Endothelial cell of hepatic sinusoid (primary cell): ENCODE data around the gene DCHS2.

Source experiments
- in situ Hi-C: cut with HindIII; loops from 2 replicates; pipeline ENCODE4 v1.10.0; 2017; ENCODE audit warnings: low sequenced_read_pairs

The DCHS2 gene

DNA sequence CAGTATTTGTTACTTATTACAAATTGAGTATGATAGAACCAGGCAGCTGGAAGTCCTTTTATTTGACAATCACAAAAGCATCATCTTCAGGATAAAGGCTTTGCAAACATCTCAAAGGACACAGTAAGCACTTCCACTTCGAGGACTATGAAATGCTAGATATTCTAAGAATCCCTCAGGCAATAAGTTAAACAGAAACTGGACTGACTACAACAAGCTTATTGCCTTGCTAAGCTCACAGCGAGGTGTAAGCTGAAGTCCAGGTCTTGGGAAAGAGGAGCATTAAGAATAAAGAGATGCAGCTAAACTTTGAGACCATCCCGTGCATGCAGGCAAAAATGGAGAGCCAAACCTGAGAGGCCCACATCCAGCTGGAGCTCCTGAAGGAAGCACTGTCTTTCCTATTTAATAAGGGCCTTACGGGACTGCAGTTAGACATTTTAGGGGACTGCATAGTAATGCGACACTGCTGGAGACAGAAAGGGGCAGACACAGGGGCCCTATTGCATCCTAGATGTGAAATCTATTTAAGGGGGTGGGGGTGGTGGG lies 38.7 kb downstream of the DCHS2 start:
- in situ Hi-C loops: no loop called here

DNA sequence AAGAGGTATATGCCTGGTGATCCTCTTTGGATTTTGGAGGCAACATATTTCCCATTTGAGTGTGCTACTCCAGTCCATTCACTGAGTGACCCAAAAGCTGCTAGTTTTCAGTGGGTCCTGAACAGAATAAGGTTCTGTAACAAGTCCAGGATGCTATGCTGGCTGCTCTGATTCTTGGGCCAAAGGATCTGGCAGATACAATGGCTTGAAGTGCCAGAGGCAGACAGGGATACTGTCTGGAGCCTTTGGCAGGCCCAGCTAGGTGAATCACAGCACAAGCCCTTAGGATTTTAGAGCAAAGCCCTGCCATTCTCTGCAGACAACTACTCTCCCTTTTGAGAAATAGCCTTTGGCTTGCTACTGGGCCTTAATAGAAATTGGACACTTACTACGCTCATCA lies 40.6 kb downstream of the DCHS2 start:
- in situ Hi-C loops: no loop called here

- in situ Hi-C loops: no loop called here
Observed at GRCh38 chr4:154444958-154445357, 46.6 kb downstream of the DCHS2 start.

- in situ Hi-C loops: no loop called here
Observed at GRCh38 chr4:154441982-154442381, 49.6 kb downstream of the DCHS2 start.

- in situ Hi-C loops: no loop called here
Observed at GRCh38 chr4:154441124-154441523, 50.5 kb downstream of the DCHS2 start.

- in situ Hi-C loops: no loop called here
Observed at GRCh38 chr4:154439224-154439623, 52.4 kb downstream of the DCHS2 start.

GRCh38 chr4:154435895-154436294 lies 55.7 kb downstream of the DCHS2 start:
- in situ Hi-C loops: no loop called here

DNA sequence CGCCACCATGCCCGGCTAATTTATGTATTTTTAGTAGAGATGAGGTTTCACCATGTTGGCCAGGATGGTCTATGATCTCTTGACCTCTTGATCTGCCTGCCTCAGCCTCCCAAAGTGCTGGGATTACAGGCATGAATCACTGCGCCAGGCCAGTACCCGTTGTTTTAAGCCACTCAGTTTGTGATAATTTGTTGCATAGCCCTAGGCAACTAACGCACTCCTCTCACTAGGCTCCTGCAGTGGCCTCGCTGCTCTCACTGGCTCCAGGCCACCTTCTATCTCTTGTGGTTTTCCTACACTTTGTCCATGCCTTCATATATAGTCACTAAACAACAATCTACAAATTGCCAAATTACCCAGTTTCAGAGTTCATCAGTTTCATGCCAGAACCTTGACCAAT lies 58.1 kb downstream of the DCHS2 start:
- in situ Hi-C loops: no loop called here

- in situ Hi-C loops: no loop called here
Observed at GRCh38 chr4:154429176-154429575, 62.4 kb downstream of the DCHS2 start.

DNA sequence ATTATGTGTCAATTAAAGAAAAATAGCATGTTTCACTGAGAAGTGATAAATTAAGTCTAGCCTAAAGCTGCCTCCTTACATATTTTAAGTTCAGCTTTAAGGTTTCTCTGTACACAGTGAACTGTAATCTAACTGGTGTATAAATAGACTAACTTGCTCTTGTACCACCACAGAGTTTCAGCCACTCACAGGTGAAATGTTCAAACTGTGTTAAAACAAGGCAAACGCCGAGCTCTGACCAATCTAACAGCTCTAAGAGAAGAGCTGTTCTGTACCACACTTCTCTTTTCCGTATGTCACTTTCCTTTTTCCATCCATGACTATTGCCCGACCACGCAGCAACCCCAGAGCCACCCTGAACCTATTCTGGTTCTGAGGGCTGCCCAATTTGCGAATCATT lies 64.5 kb downstream of the DCHS2 start:
- in situ Hi-C loops: no loop called here

GRCh38 chr4:154425514-154425913 lies 66.1 kb downstream of the DCHS2 start:
- in situ Hi-C loops: no loop called here

- in situ Hi-C loops: no loop called here
Observed at GRCh38 chr4:154424810-154425484, 66.7 kb downstream of the DCHS2 start.

- in situ Hi-C loops: no loop called here
Observed at GRCh38 chr4:154422152-154422551, 69.4 kb downstream of the DCHS2 start.

- in situ Hi-C loops: no loop called here
Observed at GRCh38 chr4:154421618-154422017, 70.0 kb downstream of the DCHS2 start.

GRCh38 chr4:154417373-154417673 lies 74.3 kb downstream of the DCHS2 start:
- in situ Hi-C loops: no loop called here

- in situ Hi-C loops: no loop called here
Observed at GRCh38 chr4:154416190-154416547, 75.4 kb downstream of the DCHS2 start.

DNA sequence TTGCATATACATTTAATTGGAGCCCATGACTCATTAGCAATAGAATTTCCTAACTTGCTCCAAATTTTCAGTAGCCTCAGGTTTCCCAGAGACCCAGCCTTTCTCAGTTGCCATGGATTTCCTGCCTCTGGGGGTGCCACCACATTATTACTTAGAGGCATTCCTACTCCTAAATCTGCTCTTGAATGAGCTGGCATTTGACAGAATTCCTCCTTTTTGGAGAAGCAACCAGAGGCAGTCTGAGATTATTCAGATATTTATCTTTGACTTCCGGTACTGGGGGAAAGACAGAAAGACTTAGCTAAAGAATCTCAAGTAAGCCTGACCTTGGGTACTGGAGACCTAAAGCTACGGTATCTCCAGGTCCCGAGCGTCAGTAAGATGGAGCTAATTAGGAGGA lies 76.3 kb downstream of the DCHS2 start:
- in situ Hi-C loops: no loop called here

- in situ Hi-C loops: loop anchor here (5.0 kb wide), 1 partner anchor 53 kb away; no protein-coding TSS in a partner anchor
Observed at GRCh38 chr4:154414796-154415195, 76.8 kb downstream of the DCHS2 start.

DNA sequence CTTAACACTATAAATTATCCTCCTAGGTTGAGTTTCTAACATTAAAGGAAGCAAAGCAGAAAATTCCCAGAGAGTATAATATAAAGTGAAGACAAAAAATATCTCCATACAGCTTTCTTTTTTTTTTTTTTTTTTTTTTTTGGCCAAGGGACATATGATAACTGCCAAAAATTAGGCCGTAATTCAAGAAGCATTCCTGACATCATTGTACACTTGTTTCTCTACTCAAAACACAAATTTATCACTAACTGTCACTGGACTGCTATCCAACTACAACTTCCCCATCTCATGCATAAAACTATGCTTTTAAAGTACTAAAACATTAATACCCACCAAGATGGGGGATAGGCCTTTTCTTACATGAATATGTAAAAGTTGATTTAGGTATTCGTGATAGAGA lies 77.2 kb downstream of the DCHS2 start:
- in situ Hi-C loops: loop anchor here (5.0 kb wide), 1 partner anchor 53 kb away; no protein-coding TSS in a partner anchor

GRCh38 chr4:154407443-154407842 lies 84.2 kb downstream of the DCHS2 start:
- in situ Hi-C loops: no loop called here

DNA sequence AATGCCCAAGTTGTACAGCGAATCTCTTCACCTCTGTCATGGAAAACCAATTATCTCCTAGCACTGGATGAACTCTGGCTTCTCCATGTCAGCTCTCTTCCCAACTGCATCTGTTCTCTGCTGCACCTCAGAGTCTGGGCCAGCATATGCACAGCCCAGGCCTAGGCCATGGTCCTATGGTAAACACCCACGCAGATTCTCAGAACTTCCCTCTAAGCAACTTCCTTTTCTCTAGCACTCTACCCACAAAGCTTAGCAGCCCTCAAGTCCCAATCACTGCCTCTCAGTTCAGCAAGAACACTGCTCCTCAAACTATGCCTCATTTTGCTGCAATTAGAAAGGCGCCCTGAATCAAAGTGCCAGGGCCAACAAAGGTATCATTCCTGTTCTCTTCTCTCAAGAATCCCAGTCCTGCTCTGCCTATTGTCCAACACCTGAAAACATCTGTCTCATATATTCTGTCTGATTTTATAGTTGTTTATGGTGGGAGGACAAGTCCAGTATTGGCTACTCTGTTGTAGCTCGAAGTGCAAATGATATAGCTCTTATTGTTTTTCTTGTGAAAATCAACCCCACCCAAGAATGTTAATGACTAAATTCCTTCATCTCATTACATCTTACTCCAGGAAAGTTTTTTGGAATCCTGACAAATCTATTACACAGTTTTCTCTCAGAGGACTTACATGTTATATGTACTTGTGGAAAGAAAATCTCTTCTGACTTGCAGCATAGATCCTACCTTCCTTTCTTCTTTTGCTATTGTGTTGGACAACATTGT lies 85.4 kb downstream of the DCHS2 start:
- in situ Hi-C loops: no loop called here

- in situ Hi-C loops: no loop called here
Observed at GRCh38 chr4:154399259-154399974, 92.2 kb downstream of the DCHS2 start.
